GM18519 (cell line): ENCODE results near the gene SLC39A1.

Experiments
- ATAC-seq: cut with Tn5 transposase; IDR thresholded peaks from one replicate; pipeline ENCODE4 v1.9.1; 2021; ENCODE audit warnings: mild to moderate bottlenecking, moderate library complexity; ENCODE audit not compliant: unreplicated experiment, low FRiP score

Gene SLC39A1

GRCh38 chr1:153977250-153978240 is 14.2 kb upstream of the SLC39A1 start, which contains the start of gene JTB:
Gene JTB (minus strand): TSS chr1:153977674. CDS start chr1:153977252, 422 bp downstream.
- no peak for ATAC-seq

- no peak for ATAC-seq
Measured at GRCh38 chr1:153976819-153977249, 13.5 kb upstream of the SLC39A1 start.

GRCh38 chr1:153973525-153973924 is 10.2 kb upstream of the SLC39A1 start:
- ATAC-seq = no peak

- no peak for ATAC-seq
Measured at GRCh38 chr1:153973071-153973470, 9.7 kb upstream of the SLC39A1 start.

- ATAC-seq = no peak
Measured at GRCh38 chr1:153970346-153970745, 7.0 kb upstream of the SLC39A1 start.

GRCh38 chr1:153968972-153969371 is 5.6 kb upstream of the SLC39A1 start:
- ATAC-seq = no peak

- no peak for ATAC-seq
Measured at GRCh38 chr1:153968408-153968807, 5.1 kb upstream of the SLC39A1 start.

GRCh38 chr1:153968000-153968363 is 4.6 kb upstream of the SLC39A1 start:
- no peak for ATAC-seq

- peak; percentile 55 for ATAC-seq
Measured at GRCh38 chr1:153967107-153967999, 4.0 kb upstream of the SLC39A1 start, which contains the start of gene CREB3L4. Gene CREB3L4 (plus strand): TSS chr1:153967902. CDS start chr1:153968526, 624 bp downstream.

GRCh38 chr1:153963850-153964331 is 554 bp upstream of the SLC39A1 start:
- ATAC-seq = no peak

- ATAC-seq = no peak
Measured at GRCh38 chr1:153962088-153963029, 978 bp downstream of the SLC39A1 start.

- no peak for ATAC-seq
Measured at GRCh38 chr1:153961421-153961820, 1.9 kb downstream of the SLC39A1 start.

- ATAC-seq = no peak
Measured at GRCh38 chr1:153960206-153960605, 3.1 kb downstream of the SLC39A1 start.

- ATAC-seq = no peak
Measured at GRCh38 chr1:153959454-153959853, 3.9 kb downstream of the SLC39A1 start.

- ATAC-seq = peak; percentile 1
Measured at GRCh38 chr1:153958961-153959260, 4.4 kb downstream of the SLC39A1 start.

GRCh38 chr1:153958111-153958960 is 5.0 kb downstream of the SLC39A1 start, which contains the start of gene CRTC2:
Gene CRTC2 (minus strand): TSS chr1:153958612. CDS start chr1:153958497, 115 bp downstream.
- peak; percentile 76 for ATAC-seq

GRCh38 chr1:153957744-153958110 is 5.6 kb downstream of the SLC39A1 start:
- ATAC-seq = no peak

- ATAC-seq = no peak
Measured at GRCh38 chr1:153956997-153957715, 6.2 kb downstream of the SLC39A1 start.
